GM19035 (cell line): ENCODE data around the gene TLR9.
A peak's percentile ranks its signal among the peaks of the same experiment; 100 is the strongest.

Source experiments
- ATAC-seq: cut with Tn5 transposase; IDR thresholded peaks from one replicate; pipeline ENCODE4 v1.9.1; 2021; ENCODE audit not compliant: unreplicated experiment

TLR9 gene

DNA sequence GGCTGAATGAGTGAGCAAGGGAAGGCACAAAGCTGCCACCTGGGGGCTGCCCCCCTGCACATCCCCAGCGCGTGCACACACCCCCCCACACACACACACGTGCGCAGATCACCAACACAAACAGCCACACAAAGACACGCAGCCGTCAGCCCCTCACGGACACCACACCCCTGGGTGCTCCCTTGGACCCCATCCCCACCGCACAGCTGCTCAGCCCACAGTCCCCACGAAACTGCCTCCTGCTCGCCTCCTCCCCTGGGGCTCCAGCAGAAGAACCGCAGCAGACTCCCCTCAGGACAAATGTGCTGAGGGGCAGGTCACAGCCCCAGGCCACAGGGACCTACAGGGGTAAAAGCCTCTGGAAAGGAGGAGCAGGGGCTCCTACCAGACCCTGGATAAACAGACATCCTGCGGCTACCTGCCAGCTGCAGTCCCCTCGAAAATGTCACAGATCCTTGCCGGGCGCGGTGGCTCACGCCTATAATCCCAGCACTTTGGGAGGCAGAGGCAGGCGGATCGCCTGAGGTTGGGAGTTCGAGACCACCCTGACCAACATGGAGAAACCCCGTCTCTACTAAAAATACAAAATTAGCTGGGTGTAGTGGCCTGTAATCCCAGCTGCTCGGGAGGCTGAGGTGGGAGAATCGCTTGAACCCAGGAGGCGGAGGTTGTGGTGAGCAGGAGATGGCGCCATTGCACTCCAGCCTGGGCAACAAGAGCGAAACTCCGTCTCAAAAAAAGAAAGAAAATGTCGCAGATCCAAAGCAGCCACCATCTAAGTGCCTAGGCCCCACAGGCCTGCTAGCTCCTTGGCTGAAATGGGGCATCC, 7.0 kb upstream of the TLR9 start:
- ATAC-seq = no peak

DNA sequence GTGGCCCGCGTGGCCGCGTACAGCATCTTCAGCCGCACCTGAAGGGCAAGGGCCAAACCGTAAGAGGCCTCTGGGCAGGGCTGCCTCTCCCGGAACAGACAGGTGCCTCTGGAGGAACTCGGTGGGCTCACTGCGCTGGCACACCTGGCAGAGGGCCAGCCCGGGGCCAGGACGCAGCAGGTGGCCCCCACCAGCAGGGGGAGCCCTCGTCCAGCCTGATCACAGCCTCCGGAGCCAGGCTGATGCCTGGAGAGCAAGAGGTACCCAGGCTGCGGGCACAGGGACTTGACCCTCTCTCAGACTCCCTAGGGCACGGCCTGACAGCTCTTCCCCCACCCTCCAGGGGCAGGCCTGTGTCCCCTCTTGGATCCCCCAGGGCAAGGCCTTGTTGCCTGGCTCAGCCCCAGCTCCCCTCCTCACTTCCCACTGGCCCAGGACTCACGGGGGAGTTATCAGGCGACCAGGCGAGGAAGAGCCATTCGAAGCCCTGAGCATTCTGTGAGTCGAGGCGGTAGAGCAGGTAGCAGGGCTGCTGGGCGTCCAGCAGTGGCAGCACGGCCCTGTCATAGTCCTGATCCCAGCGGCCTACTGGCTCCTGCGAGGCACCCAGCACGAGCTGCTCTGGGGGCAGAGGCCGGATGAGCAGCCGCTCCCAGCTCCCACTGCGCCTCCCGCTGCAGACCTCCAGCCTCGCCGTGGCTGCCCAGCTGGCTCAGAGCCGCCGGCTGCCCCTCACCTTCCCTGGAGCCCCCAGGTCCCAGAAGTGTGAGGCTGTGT, 6.2 kb upstream of the TLR9 start:
- no peak for ATAC-seq

DNA sequence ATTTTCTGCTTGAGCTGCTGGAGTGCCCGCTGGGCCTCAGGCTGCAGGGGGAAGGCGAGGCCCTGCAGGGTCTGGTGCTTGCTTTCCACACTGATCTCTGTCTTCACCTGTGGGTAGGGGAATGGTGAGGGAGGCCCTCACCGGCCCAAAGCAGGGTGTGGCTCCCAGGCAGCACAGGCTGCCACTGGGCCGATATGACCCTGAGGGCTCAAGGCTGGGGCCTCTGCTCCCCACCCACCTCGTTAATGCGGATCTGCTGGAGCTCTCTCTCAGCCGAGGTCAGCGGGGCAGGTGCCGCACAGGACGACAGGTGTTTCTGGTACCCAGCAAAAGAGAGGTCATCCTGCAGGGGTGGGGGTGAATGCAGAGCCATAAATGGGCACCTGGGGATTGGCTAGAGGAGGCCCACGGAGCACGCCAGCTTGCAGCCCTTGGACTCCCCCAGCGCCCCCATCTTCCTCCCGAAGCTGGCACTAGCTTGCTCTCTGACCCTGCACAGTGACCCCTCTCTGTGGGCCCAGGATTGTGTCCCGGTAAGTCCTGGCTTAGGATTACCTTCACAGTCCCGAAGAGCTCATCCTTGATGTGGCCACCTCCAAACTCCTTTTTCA, 5.5 kb upstream of the TLR9 start:
- ATAC-seq = no peak

DNA sequence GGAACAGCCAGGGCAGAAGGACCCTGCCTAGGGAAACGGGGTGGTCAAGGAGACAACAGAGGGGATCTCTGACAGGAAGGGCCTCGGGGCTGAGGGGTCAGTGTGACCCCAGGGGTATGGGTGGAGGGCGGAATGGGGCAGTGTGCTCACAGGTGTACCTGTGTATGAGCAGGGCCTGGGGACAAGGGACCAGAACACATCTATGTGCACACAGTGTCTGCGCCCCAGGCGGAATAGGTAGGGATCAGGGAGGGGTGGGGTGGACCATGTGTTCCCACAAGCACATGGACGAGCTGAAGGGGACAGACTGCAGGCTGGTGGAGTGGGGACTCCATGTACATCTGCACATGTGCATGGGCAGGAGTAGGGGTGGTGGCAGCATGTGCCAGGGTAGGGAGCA, 5.0 kb upstream of the TLR9 start:
- no peak for ATAC-seq

DNA sequence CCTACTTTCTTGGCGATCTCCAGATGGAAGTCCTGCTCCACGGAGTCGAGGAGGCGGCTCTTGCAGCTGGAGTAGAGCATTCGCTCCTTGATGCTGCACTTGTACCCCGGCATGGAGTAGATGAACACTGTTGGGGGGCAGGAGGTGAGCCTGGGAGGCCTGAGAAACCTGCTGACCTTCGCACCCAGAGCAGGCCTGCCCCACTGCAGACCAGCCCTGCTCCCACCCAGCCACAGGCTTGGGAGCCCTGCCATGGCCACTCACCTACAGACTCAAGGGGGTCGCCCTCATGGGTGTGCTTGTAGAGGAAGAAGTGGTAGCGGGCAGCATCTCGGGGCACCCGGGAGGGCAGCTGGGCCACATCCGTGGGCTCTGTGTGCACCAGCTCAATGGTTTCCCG, 4.2 kb upstream of the TLR9 start:
- no peak for ATAC-seq

DNA sequence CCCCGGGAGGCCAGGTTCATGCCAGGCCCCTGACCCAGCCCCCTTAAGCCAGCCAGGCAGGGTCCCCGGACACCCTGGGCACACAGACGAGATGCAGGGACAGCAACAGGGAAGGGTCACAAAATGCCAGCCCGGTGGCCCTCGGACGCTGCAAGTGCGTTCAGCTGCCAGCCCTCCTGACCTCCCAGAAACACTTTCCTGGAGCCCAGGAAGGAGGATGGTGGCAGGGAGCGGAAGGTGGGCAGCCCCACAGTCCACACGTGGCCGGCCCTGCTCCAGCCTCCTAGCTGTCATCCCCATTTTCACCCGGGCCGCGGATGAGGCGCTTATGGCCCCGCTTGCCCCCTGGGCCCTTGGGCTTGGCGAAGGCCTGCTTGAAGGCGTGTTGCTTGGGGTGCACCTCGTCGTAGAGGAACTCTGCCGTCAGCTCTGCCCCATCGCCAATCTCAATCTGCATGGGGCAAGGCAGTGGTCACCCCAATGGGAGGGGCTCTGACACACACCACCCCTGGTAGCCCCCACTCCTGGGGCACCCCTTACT, 3.4 kb upstream of the TLR9 start:
- ATAC-seq = no peak

DNA sequence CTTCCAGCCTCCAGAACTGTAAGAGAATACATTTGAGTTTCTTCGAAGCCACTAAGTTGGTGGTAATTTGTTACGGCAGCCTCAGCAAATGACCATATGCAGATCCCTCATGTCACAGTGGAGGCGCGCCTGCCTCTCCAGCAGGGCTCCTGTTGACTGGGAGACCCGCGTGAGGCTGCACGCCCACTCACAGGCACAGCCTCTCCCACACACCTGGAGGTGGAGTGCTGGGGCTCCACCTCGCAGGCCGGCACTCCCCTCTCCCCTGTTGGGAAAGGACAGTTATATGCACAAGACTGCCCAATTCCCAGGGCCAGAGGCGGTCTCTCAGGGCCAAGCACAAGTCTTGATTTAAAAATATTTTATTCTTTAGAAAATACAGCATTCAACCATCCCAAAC, 2.8 kb upstream of the TLR9 start:
- ATAC-seq = no peak

DNA sequence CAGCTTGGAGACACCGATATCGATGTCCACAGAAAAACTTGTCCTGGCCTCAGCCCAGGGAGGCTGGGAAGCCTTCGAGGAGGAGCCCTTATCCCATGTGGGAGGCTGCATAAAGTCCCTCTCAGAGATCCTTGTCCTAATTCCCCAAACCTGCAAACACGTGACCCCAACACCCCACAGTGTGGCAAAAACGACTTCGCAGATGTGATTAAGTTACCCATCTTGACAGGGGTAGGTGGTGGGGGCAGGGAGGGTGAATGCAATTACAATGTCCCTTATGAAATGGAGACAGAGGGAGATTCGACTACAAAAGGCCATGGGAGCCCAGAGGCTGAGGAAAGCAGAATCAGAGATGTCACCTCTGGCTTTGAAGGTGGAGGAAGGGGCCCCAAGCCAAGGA, 2.3 kb upstream of the TLR9 start:
- ATAC-seq = no peak

DNA sequence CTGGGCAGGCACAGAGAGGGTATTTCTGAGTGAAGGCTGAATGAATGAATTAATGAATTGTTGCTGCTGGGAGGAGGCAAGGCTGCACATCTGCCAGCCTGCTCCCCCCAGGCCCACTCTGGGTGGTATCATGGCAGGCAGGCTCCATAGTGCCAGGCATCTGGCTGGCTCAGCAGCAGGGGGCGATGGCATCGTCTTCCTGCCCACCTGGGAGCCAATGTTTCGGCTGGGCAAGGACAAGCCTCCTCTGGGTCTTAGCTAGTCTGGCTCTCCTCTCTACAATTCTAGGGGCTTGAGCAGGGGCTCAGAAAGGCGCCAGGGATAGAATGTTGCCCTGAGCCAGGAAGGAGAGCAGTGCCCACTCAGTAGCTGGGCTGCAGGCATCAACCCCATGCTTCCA, 1.7 kb upstream of the TLR9 start:
- no peak for ATAC-seq

DNA sequence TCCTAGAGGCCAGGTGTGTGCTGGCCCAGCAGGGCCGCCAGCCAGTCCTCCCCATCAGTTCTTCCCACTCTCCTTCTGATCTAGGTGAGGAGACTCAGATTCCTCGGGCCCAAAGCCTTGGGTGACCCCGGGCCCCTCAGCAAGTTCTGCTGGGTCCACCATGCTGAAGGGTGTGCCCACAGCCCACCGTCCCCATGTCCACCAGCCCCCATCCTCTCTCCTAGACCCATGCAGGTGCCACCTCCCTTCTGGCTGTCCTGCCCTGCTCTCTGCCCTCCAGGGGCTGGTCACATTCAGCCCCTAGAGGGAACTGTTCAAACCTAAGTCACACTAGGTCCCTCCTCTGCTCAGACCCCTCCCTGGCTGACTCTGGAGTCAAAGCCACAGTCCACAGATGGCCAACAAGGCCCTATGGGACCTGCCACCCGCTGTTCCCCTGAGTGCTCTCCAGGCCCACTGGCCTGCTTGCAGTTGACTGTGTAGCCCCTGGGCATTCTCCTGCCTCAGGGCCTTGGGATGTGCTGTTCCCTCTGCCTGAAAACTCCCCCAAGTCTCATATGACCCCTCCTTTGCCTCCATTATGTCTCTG, 878 bp upstream of the TLR9 start:
- no peak for ATAC-seq

DNA sequence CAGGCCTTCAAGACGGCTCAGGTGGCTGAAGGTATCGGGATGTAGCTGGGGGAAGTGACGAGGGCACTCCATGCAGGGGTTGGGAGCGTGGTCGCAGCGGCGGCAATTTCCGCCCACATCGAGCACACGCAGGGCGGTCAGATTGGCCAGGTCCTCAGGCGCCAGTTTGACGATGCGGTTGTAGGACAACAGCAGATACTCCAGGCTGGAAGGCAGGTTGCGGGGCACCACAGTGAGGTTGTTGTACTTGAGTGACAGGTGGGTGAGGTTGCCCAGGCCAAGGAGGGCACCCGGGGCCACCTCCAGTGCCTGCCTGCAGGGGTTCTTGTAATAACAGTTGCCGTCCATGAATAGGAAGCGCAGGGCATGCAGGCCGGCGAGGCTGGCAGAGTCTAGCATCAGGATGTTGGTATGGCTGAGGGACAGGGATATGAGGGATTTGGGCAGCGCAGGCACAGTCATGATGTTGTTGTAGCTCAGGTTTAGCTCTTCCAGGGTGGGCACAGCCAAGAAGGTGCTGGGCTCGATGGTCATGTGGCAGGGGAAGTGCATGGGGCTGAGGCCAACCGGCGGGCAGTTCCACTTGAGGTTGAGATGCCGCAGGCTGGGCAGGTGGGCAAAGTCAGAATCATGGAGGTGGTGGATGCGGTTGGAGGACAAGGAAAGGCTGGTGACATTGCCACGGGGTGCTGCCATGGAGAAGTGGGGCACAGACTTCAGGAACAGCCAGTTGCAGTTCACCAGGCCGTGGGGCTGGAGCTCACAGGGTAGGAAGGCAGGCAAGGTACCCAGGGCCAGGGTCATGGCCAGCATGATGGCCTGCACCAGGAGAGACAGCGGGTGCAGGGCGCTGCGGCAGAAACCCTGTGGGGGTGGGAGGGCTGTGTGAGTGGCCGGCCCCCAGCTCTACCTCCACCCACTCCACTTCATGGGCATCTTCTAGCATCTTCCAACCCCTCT, 1.7 kb downstream of the TLR9 start:
- ATAC-seq = no peak

DNA sequence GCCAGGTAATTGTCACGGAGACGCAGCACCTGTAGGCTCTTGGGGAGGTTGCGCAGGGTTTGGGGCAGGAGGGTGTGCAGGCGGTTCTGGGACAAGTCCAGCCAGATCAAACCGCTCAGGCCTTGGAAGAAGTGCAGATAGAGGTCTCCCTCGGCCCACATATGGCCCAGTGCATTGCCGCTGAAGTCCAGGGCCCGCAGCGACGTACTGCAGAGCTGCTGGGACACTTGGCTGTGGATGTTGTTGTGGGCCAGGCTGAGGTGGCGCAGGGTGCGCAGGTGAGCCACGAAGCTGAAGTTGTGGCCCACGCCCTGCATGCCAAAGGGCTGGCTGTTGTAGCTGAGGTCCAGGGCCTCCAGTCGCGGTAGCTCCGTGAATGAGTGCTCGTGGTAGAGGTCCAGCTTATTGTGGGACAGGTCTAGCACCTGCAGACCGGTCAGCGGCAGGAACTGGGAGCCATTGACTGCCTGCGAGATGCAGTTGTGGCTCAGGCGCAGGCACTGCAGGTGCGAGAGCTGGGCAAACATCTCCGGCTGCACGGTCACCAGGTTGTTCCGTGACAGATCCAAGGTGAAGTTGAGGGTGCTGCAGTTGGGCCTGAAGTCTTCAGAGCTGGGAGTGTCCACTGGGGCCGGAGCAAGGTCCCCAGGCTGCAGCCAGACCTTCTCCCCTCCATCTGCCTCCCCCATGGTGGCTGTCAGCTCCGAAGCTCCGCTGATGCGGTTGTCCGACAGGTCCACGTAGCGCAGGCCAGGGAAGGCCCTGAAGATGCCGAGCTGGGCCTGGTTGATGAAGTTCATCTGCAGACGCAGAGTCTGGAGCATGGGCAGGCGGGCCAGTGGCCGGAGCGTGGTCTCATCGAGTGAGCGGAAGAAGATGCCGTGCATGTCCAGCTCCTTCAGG, 2.9 kb downstream of the TLR9 start:
- ATAC-seq = no peak

DNA sequence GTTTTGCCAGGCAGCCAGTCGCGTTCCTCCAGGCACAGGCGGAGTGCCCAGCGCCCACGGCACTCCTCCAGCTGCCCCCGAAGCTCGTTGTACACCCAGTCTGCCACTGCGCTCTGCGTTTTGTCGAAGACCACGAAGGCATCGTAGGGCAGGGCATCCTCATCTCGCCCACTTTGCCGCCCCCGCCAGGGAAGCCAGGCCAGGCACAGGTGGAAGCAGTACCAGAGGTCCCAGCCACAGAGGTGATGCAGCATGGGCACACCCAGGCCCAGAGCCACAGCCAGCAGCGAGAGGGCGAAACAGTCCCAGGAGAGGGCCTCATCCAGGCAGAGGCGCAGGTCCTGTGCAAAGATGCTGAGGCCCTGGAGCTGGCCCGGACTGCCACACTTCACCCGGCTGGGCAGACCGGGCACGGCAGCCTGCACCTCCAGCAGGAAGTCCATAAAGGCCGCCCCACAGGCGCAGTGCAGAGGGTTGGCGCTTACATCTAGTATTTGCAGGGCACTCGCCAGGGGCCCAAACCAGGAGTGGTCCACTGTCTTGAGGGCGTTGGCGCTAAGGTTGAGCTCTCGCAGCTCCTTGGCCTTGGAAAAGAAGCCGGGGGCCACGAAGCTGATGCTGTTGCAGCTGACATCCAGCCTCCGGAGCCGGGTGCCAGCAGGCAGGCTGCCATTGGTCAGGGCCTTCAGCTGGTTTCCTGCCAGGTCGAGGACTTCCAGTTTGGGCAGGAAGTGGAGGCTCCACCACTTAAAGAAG, 3.7 kb downstream of the TLR9 start:
- no peak for ATAC-seq

DNA sequence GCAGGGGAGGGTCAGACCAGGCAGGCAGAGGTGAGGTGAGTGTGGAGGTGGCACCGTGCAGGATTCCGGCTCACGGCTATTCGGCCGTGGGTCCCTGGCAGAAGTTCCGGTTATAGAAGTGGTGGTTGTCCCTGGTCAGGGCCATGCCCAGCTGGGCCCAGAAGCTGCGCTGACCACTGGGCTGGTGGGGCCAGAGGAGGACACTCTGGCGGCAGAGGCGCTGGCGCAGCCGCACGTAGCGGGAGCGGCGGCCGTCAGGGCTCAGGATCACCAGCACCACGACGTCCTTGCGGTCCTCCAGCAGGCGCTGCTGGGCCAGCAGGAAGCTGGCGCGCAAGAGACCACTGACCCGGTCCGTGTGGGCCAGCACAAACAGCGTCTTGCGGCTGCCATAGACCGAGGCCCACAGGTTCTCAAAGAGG, 4.3 kb downstream of the TLR9 start:
- ATAC-seq = no peak

DNA sequence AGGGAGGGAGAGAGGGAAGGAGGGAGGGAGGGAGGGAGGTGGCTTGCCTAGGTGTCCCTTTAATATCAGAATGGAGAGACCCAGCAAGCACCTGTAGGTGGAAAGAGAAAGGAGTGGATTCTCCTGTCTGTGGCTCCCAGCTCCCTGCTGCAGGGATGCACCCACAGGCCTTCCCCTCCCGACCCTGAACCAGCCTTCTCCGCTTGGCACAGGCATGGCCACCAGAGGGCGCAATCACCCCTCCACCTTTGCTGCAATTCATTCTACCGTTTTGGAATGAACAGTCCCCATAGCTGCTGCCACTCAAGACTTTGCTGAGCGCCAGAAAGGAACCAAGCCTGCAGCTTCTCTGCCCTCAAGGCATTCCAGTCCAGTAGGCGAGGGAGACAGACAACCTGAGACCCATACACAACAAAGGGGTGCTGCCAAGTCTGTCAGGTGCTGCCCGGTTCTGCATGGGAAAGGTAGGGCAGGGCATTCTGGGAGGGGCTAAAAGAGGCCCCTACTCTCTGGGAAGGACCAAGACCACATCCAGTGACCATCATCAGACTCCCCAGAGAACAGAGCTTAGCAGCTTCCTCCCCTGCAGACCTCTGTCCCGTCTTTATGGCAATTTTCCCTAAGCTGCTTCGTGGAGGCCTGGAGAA, 4.9 kb downstream of the TLR9 start:
- ATAC-seq = peak; percentile 55

DNA sequence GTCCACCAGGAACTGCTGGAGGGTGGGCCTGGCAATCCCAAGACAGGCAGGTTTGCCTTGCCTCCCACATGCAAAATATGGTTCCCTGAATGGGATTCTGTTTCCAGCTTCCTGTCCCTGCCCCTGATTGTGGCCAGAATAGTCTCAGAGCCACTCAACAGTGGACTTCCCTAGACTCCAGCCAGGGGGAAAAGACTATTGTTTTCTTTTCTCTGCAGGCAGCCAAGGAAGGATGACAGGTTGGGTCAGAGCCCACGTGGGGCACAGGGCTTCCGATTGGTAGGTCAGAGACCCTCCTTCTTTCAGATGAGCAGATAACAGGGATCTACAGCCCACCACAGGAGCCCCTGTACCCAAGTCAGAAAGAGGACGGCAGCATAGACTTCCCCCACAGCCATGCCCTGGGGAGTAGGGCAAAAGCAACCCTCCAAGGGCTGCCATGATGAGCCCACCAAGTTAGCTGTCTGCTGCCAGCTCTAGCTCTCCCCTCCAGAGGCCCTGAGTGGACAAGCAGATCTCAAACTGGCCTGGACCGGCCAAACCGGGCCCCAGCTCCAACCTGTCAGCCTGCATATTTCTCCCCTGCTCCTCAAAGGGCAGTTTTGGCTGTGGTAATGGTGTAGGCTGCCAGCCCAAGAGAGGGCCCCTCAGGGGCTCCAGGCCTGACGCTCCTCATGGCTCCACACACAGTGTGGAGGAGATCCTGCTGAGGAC, 6.4 kb downstream of the TLR9 start:
- ATAC-seq = no peak

DNA sequence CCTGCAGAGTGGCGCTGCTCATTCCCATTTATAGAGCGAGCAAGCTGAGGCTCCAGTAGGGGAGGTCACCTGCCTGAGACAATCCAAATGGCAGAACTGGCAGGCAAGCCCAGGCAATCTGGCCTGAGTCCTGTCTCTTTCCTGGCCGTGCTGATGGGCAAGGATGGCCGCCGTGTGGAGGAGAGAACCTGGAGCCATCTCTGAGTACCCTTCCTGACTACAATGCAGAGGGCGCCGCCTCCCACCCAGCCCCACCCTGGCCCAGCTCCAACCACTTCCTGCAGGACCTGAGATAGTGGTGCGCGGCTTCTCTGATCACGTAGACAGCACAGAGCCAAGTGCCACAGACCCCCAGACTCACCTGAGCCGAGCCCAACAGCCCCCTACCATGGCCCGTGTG, 7.0 kb downstream of the TLR9 start:
- ATAC-seq = no peak
